DND-41 (cell line): ENCODE measurements around the gene TSHZ2.

Source experiments
- EZH2 ChIP-seq: IDR thresholded peaks from 3 replicates; pipeline ENCODE4 v1.6.1; 2012; ENCODE audit warnings: borderline replicate concordance, low read depth, mild to moderate bottlenecking, moderate library complexity, low read length, inconsistent platforms; ENCODE audit not compliant: severe bottlenecking
- TF ChIP-seq, protein P1 (sequence below): IDR thresholded peaks from 2 replicates; pipeline ENCODE4 v1.5.1; 2012; ENCODE audit warnings: borderline replicate concordance, low read length, moderate library complexity, mild to moderate bottlenecking; ENCODE audit not compliant: poor library complexity, severe bottlenecking; ENCODE audit errors: extremely low read depth

DNA sequence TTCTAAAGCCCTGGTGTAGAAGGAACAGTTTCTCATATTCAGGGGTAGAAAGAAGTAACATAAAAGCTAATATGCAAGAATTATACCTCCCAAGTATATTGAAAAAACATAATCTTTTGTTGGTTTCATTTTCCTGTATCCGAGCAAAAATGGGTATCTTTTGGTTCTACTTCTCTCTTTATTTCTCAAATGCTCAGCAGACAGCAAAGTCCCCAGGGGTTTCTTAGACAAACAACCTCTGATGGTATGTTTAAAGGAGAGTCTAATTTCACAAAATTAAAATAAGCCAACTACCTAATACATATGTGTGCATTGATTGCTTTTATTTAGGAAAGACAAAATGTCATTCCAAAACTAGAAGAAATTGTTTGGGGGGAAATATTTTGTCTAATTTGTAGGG lies 131.0 kb downstream of the TSHZ2 start:
- TF ChIP-seq, protein P1, sequence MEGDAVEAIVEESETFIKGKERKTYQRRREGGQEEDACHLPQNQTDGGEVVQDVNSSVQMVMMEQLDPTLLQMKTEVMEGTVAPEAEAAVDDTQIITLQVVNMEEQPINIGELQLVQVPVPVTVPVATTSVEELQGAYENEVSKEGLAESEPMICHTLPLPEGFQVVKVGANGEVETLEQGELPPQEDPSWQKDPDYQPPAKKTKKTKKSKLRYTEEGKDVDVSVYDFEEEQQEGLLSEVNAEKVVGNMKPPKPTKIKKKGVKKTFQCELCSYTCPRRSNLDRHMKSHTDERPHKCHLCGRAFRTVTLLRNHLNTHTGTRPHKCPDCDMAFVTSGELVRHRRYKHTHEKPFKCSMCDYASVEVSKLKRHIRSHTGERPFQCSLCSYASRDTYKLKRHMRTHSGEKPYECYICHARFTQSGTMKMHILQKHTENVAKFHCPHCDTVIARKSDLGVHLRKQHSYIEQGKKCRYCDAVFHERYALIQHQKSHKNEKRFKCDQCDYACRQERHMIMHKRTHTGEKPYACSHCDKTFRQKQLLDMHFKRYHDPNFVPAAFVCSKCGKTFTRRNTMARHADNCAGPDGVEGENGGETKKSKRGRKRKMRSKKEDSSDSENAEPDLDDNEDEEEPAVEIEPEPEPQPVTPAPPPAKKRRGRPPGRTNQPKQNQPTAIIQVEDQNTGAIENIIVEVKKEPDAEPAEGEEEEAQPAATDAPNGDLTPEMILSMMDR = no peak
- no peak for TF ChIP-seq EZH2
